Midbrain (tissue), 1 donor: ENCODE data around the gene LIM2.

Source experiments
- DNase-seq: peaks from one replicate; lab custom pipeline; 2025; lab: John Stamatoyannopoulos, UW

LIM2 gene

DNA sequence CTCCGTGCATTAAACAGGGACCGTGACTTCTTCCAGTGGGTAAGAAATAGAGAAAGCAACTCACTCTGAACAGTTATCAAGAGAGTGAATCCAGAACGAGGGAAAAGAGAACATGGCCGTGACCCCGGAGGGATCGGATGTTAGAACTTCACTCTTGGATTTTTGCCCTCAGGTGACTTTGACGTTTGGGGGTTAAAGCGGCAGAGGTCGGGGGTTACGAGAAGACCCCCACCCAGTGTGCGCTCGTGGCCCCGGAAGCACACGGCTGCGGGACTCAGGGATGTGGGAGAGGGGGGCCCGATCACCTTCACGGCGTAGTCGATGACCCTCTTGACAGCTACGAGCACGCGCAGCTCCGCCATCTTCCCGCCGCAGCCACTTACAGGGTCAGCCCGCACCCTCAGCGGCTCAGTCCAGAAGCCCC lies 21.8 kb downstream of the LIM2 start, which contains the start of gene ETFB:
TSS of gene ETFB (minus strand) at position 424 of the 424 bp plus-strand sequence. CDS start at position 362, 62 bp downstream.
- peak; percentile 54 for DNase-seq

GRCh38 chr19:51365211-51365964 lies 22.4 kb downstream of the LIM2 start:
- peak; percentile 50 for DNase-seq

- peak; percentile 14 for DNase-seq
Observed at GRCh38 chr19:51364200-51365106, 23.3 kb downstream of the LIM2 start.

DNA sequence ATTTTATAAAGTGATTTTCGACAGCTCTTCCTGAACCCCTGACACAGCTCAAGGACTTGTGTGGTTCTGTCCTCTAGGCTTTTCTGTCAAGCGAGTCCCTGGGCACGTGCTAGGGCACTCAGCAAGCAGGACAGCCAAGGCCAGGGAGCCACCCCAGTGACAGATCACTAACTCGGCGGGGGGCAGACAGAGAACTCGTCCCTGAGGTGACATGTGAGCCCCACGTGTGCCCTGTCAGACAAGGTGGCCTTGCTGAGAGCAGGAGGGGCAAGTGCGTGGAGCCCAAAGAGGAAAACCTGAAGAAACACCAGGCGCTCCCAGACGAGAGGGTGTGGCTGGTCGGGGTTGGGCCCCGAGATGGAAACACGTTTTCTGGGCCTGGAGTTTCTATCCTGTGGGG lies 26.5 kb downstream of the LIM2 start:
- no peak for DNase-seq

DNA sequence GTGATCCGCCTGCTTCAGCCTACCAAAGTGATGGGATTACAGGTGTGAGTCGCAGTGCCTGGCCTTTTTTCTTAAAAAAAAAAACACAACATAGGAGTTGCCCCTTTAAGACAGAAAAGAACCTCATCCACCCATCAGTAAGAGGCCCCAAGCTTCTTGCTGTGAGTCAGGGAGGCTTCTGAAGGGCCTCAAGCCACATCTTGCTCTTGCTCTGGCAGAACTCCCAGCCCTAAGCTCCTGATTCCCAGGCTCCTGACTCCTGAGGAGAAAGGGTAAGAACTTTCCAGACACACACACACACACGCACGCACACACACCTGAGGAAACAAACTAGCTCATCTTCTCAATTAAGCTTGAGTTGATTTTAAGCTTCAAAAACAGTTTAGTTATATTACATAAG lies 28.5 kb downstream of the LIM2 start:
- no peak for DNase-seq

GRCh38 chr19:51357952-51358351 lies 29.8 kb downstream of the LIM2 start:
- DNase-seq = no peak

DNA sequence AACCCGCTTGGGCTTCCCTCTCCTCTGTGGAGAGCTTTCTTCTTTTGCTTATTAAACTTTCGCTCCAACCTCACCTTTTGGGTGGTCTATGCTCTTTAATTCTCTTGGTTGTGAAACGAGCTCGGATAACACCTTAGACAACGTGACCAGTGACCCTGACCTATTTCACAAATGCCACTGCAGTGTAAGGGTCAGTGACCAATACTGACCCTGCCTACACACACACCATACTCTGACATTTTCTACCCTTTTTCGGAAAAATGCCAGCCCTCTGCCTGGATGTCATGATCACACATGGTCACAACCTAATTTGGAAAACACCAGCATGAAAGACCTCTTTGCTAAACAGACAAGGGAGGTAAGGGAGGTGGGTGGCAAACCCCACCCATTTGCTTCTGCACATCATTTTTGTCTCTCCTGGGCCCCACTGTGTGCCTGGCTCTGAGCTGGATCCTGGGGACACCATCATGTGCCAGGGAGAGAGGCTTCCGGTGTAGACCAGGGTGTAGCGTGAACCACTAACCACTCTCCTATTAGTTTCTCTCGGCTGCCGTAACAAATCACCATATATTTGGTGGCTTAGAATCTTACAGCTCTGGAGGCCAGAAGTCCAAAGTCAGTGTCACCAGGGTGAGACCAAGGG lies 31.5 kb downstream of the LIM2 start:
- no peak for DNase-seq

DNA sequence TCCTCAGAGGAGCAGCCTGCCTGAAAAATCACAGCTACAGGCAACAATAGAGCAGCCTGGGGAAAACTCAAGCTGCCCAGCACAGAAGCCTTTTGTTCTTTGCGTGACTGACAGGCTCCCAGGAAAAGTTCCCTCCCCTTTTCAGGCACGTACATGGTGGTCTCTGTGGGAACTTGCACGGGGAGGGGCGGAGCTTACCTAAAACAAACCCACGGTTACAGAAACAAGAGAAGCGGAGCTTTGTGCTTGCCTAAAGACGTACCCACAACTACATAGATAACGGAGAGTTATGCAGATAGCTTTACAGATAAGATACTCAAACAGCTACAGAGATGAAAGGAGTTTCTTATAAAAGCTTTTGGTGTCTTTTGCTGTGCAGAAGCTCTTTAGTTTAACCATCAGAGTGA lies 33.0 kb downstream of the LIM2 start:
- DNase-seq = peak; percentile 76

GRCh38 chr19:51354103-51354741 lies 33.6 kb downstream of the LIM2 start:
- no peak for DNase-seq

- DNase-seq = no peak
Observed at GRCh38 chr19:51352783-51353360, 34.9 kb downstream of the LIM2 start.

DNA sequence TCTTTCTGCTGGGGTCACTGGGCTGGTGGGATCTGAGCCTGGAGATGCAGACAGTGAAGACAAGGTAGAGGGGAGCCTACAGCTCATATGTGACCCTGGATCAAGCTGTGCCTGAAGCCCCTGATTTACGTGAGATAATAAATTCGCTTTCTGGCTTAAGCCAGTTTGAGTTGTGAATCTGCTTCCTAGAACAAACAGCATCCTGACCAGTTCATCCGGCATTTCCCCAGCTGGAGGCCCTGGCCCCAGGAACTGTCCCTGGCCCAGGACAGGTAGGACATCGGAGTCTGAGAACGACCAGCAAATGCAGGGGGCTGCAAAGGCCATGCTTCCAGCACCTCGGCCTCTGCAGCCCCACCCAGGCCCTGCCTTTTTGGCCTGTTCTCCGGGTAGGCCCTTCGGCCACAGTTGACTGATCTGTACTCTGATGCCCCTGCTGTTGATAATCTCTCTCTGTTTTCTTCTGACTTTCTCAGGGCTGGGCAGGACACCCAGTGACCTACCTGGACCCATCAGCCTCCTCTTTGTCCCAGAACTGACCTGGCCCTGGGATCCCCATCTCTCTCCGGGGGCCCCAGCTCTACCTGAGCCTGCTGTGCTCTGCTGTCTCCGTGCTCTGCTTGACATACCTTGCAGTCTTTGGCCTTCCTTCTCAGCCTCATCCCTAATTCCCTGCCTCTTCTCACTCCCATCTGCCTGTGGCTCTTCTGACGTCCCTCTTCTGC lies 36.3 kb downstream of the LIM2 start:
- DNase-seq = no peak

DNA sequence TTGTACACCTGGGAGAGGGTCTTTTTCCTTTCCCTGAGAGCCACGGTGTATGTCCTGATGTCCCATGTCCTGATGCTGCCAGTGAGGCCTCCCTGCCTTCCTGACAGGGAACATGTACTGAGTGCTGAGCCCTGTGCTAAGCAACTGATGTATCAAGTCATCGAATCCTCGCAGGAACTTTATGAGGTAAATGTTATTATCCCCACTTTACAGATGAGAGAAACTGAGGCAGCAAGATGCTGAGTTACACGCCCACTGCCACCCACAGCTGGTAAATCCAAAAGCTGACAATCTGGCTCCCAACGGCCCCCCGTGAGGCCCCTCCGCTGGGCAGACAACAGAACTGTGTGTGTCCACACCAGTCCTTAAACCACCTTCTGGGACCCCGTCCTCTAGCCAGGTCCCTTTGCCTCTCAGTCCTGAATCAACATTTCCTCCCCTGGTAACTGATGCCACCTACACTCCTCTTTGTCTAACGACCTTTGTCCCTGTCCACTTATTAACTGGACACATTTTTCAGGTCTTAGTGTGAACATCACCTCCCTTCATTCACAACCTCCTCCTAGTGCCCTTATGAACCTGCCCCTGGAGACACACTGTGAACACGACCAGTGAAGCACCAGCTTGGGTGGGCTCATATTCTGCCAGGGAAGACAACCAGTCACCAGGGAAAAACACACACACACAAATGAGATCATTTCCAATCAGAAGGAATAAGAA lies 40.4 kb downstream of the LIM2 start:
- DNase-seq = no peak

DNA sequence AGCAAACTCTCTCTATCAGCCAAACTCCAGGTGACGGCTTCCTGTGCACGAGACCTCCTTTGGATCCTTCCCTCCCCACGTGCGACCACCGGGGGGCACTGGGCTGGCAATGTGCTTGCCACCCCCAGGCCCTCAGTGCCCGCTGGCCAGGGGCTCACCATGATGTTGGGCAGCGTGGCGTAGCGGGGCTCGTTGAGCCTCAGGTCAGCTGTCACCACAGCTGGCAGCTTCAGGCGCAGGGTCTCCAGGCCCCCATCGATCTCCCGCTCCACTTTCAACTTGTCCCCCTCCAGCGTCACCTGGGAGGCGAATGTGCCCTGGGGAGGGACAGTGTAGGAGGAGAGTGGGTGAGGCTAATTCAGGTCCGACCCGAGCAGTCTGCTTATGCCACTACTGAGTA lies 41.0 kb downstream of the LIM2 start:
- DNase-seq = no peak

- no peak for DNase-seq
Observed at GRCh38 chr19:51345076-51345620, 42.6 kb downstream of the LIM2 start.

- no peak for DNase-seq
Observed at GRCh38 chr19:51342631-51343569, 44.9 kb downstream of the LIM2 start.

- no peak for DNase-seq
Observed at GRCh38 chr19:51341976-51342580, 45.7 kb downstream of the LIM2 start, which contains the start of gene VSIG10L. TSS of gene VSIG10L (minus strand) at chr19:51342139. CDS start at chr19:51342124, 15 bp downstream.

DNA sequence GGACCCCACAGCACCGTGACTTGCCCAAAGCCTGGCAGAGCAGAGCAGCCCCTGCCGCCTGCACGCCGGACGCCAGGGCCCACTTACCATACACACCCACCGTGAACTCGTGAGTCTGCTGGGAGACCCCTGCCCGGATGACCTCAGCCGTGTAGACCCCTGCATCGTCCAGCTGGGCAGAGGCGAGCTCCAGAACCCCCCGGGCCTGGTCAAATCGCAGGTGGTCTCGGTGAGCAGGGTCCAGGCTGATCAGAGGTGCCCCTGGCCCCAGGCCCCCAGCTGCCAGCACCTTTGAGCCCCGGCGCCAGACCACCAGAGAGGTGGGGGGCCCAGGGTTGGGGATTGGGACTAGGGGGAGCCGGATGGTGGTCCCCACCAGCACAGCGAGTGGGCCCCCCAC lies 46.7 kb downstream of the LIM2 start:
- no peak for DNase-seq
